ENCODE results near the gene HLA-C. TPM values are rescaled to one million over a fixed set of nuclear protein-coding genes. Genes with fewer than 3 reads are reported as not detected.
"Not testable (repeated sequence)": the region's sequence is repeated elsewhere in the genome, so short reads cannot be mapped to it uniquely, and the experiment has no call there.

Gene HLA-C
- total RNA-seq, 1 experiment from 2014 or later, result 149 TPM

- CTCF ChIA-PET, result no interaction called here
- H3K9me3 Mint-ChIP-seq (ENCODE audit: unreplicated experiment), result peaks cover 13% of the 10 kb centered on the region
- H3K4me1 ChIP-seq, result no peaks in the 10 kb centered on the region
- H3K4me1 Mint-ChIP-seq (ENCODE audit: low read depth, unreplicated experiment), result no peaks in the 10 kb centered on the region
- H3K27me3 ChIP-seq (replicated peaks; ENCODE audit: control insufficient read depth, insufficient read depth, low read length), result no peaks in the 10 kb centered on the region
- no peak overlapping the region for H3K27ac Mint-ChIP-seq (ENCODE audit: unreplicated experiment)
- H3K9me3 ChIP-seq, result no peaks in the 10 kb centered on the region
- no peak for DNase-seq
- H3K36me3 ChIP-seq (ENCODE audit: control insufficient read depth, insufficient read depth, low read length), result no peaks in the 10 kb centered on the region
- peaks cover 7% of the 10 kb centered on the region for H3K36me3 Mint-ChIP-seq (ENCODE audit: insufficient read depth, unreplicated experiment)
- POLR2A ChIA-PET, result no interaction called here
- intact Hi-C loops (cut with micrococcal nuclease; ENCODE audit: unreplicated experiment), result no loop called here
- no peak for TF ChIP-seq CTCF (IDR thresholded peaks at IDR 0.05; ENCODE audit: insufficient read depth in 1 of 2, low read depth in 1 of 2, low read length in 1 of 2, severe bottlenecking in 1 of 2, unreplicated experiment in 1 of 2)
- H3K4me3 ChIP-seq (ENCODE audit: low read depth, low read length), result no peak overlapping the region
- BruUV-seq (replicated peaks), result no TSS peak
- no peak overlapping the region for H3K4me3 Mint-ChIP-seq (ENCODE audit: unreplicated experiment)
- peaks cover 7% of the 10 kb centered on the region for H3K27me3 Mint-ChIP-seq (ENCODE audit: insufficient read depth, unreplicated experiment)
Measured at GRCh38 chr6:31266567-31267360, 5.1 kb downstream of the HLA-C start.

- peaks cover 5% of the 10 kb centered on the region for H3K36me3 Mint-ChIP-seq (ENCODE audit: insufficient read depth, unreplicated experiment)
- no peaks in the 10 kb centered on the region for H3K9me3 ChIP-seq
- no peaks in the 10 kb centered on the region for H3K4me1 ChIP-seq
- no peak for TF ChIP-seq CTCF (IDR thresholded peaks at IDR 0.05; ENCODE audit: insufficient read depth in 1 of 2, low read depth in 1 of 2, low read length in 1 of 2, severe bottlenecking in 1 of 2, unreplicated experiment in 1 of 2)
- H3K4me3 Mint-ChIP-seq (ENCODE audit: unreplicated experiment), result no peak overlapping the region
- peaks cover 7% of the 10 kb centered on the region for H3K27me3 Mint-ChIP-seq (ENCODE audit: insufficient read depth, unreplicated experiment)
- DNase-seq, result no peak
- CTCF ChIA-PET, result no interaction called here
- no TSS peak for BruUV-seq (replicated peaks)
- no peaks in the 10 kb centered on the region for H3K27me3 ChIP-seq (replicated peaks; ENCODE audit: control insufficient read depth, insufficient read depth, low read length)
- no peaks in the 10 kb centered on the region for H3K4me1 Mint-ChIP-seq (ENCODE audit: low read depth, unreplicated experiment)
- peaks cover 19% of the 10 kb centered on the region for H3K9me3 Mint-ChIP-seq (ENCODE audit: unreplicated experiment)
- no peak overlapping the region for H3K4me3 ChIP-seq (ENCODE audit: low read depth, low read length)
- H3K36me3 ChIP-seq (ENCODE audit: control insufficient read depth, insufficient read depth, low read length), result no peaks in the 10 kb centered on the region
- intact Hi-C loops (cut with micrococcal nuclease; ENCODE audit: unreplicated experiment), result no loop called here
- POLR2A ChIA-PET, result no interaction called here
- no peak overlapping the region for H3K27ac Mint-ChIP-seq (ENCODE audit: unreplicated experiment)
Measured at GRCh38 chr6:31265926-31266325, 6.0 kb downstream of the HLA-C start.

- BruUV-seq (replicated peaks); H3K4me3 ChIP-seq (ENCODE audit: low read depth, low read length); H3K4me1 ChIP-seq; POLR2A ChIA-PET; H3K27ac Mint-ChIP-seq (ENCODE audit: unreplicated experiment); H3K9me3 ChIP-seq; intact Hi-C loops (cut with micrococcal nuclease; ENCODE audit: unreplicated experiment); H3K36me3 ChIP-seq (ENCODE audit: control insufficient read depth, insufficient read depth, low read length); H3K4me1 Mint-ChIP-seq (ENCODE audit: low read depth, unreplicated experiment); H3K4me3 Mint-ChIP-seq (ENCODE audit: unreplicated experiment); H3K36me3 Mint-ChIP-seq (ENCODE audit: insufficient read depth, unreplicated experiment); H3K27me3 ChIP-seq (replicated peaks; ENCODE audit: control insufficient read depth, insufficient read depth, low read length); H3K27me3 Mint-ChIP-seq (ENCODE audit: insufficient read depth, unreplicated experiment); DNase-seq; CTCF ChIA-PET: not testable (repeated sequence)
- peaks cover 28% of the 10 kb centered on the region for H3K9me3 Mint-ChIP-seq (ENCODE audit: unreplicated experiment)
Measured at GRCh38 chr6:31263346-31263933, 8.5 kb downstream of the HLA-C start.

- POLR2A ChIA-PET; BruUV-seq (replicated peaks); H3K27me3 ChIP-seq (replicated peaks; ENCODE audit: control insufficient read depth, insufficient read depth, low read length); H3K9me3 ChIP-seq; CTCF ChIA-PET; H3K4me3 Mint-ChIP-seq (ENCODE audit: unreplicated experiment); H3K36me3 ChIP-seq (ENCODE audit: control insufficient read depth, insufficient read depth, low read length); H3K36me3 Mint-ChIP-seq (ENCODE audit: insufficient read depth, unreplicated experiment); H3K4me3 ChIP-seq (ENCODE audit: low read depth, low read length); H3K27me3 Mint-ChIP-seq (ENCODE audit: insufficient read depth, unreplicated experiment); H3K27ac Mint-ChIP-seq (ENCODE audit: unreplicated experiment); DNase-seq; intact Hi-C loops (cut with micrococcal nuclease; ENCODE audit: unreplicated experiment); H3K4me1 Mint-ChIP-seq (ENCODE audit: low read depth, unreplicated experiment); H3K4me1 ChIP-seq: not testable (repeated sequence)
- peaks cover 37% of the 10 kb centered on the region for H3K9me3 Mint-ChIP-seq (ENCODE audit: unreplicated experiment)
Measured at GRCh38 chr6:31259995-31260394, 11.9 kb downstream of the HLA-C start.

All from Caco-2 (cell line).